ENCODE measurements around the gene FOXA3.
"Not testable (repeated sequence)": the region's sequence is repeated elsewhere in the genome, so short reads cannot be mapped to it uniquely, and the experiment has no call there.

FOXA3 gene

DNA sequence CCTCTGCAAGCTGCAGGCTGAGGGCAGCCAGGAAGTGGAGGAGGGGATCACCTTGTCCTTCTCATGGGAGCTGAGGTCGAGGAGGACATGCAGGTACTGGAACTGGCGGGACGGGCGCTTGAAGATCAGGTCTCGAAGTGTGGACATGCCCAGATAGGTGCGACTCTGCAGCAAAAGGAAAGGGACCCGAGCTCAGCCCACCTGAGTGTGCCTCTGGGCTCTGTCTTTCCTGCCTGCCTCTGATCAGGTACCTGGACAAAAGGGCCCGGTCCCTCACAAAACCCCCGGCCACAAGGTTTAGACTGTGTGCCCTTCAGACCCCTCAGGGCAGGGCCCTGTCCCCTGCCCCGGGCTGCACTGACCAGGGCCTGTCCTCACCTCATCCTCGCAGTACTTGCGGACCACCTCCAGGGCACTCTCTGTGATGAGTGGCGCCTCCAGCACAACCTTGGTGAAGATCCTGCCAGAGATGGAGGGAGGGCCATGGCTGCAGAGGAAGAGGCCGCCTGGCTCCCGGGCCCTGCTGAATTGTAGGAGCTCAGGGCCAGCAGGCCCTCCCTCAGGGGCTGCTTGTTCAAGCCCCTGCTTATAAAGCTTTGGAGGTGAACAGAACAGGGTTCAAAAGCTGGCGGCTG is 36.5 kb upstream of the FOXA3 start:
- FAIRE-seq: no peak
- no peak for DNase-seq (ENCODE audit: insufficient read length, low spot score)

DNA sequence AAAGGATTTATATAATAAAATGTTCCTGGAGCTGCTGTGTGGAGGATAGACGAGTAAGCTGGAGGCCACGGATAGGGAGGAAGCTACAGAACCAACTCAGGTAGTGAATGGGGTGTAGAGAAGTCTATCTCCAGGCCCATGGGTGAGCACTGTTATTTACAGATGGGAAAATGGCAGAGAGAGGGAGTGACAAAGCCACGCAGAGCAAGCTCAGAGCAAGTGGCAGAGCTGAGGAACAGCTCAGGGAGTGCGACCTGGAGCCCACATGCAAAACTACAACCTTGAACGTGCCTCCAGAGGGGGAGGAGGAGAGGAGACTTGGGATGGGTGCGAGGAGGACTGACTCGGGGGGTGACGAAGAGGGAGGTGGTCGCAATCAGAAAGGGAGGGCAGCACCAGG is 35.6 kb upstream of the FOXA3 start:
- DNase-seq (ENCODE audit: insufficient read length, low spot score) (no peak), FAIRE-seq (no peak)

DNA sequence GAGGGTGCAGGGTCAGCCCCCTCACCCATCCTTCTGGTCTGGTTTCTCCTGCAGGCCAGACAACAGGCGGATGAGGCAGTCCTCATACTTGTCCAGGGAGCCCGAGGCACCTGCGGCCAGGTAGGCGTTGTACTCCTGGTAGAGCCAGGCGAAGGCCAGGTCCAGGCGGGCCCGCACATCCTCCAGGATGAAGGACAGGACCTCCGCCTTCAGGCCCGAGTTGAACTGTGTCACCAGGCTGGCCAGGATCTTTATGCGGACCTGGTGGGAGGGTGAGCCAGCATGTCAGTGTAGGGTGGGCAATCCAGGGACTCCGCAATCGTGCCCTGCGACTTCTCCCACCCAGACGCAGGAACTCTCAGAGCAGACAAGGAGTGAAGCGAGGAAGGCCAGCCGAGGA is 35.2 kb upstream of the FOXA3 start:
- no peak for DNase-seq (ENCODE audit: insufficient read length, low spot score)
- FAIRE-seq: no peak

DNA sequence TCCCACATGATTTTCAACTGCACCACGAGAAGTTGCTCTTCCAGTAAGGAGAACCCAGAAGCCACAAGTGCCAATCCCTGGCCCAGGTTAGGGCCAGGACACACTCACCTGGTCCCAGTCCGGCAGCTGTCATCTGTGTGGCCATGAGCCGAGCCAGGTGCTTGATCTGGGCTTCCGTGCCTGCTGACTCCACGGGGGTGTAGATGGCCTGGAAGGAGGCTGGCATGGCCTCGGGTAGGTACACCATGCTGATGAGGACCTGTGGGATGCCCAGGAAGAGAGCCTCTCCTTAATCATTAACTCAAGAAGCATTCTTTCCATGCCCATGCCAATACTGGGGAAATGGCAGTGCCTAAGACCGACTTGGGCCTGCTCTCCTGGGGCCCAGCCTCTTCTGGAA is 29.2 kb upstream of the FOXA3 start:
- DNase-seq (ENCODE audit: insufficient read length, low spot score): no peak
- no peak for FAIRE-seq

DNA sequence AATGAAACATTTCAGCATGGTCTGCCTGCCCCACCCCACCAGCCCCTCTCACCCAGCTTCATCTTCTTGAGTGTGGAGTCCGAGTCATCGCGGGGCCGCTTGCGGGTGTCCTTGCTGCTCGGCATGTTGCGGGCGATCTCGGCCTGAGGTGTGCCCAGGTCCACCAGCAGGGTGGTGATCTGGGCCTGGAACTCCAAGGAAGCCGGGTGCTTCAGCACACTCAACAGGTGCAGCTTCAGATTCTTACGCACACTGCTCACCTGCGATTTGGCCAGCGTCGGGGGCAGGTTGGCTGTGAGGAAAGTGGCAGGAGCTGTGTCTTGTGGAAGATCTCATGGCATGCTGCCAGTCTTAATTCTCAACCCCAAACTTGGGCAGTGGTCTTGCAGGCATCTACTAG is 21.9 kb upstream of the FOXA3 start:
- no peak for FAIRE-seq

DNA sequence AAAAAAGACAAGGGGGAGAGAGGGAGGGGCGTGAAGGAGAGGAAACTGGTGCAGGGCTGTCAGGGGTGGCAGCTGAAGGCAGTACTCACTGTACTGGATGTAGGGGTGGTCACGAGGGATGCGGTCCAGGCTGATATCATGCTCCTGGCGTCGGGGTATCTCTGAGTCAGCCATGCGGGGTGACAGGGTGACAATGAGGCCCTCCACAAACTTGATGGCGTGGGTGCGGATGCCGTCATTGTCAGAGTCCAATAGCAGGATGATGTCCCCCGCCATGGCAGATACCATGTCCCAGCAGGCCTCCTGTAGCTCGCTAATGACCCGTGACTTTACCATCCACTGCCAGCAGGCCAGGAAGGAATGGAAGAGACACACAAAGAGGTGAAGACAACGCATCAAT is 16.5 kb upstream of the FOXA3 start:
- DNase-seq (ENCODE audit: insufficient read length, low spot score) (no peak), FAIRE-seq (peak; percentile 20)

More for the DNA sequence above, 21.9 kb upstream of the FOXA3 start:
- no peak for DNase-seq (ENCODE audit: insufficient read length, low spot score)

DNA sequence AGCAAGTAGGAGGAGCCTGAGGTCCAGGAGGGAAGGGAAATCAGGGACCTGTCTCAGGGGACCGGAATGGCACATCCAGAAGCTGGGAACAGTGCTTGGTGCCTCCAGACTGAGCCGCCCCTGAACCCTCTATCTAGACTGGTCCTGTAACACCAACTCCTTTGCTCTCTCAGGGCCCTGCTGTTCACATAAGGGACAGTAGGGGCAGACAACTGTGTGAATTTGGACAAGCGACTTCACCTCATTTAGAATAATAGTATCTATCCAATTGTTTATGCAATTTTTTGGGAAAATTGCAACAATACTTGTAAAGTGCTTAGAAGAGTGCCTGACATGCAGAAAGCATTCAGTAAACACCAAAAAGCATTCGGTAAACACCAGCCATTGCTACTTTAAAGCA is 15.2 kb upstream of the FOXA3 start:
- no peak for FAIRE-seq
- DNase-seq (ENCODE audit: insufficient read length, low spot score): no peak

DNA sequence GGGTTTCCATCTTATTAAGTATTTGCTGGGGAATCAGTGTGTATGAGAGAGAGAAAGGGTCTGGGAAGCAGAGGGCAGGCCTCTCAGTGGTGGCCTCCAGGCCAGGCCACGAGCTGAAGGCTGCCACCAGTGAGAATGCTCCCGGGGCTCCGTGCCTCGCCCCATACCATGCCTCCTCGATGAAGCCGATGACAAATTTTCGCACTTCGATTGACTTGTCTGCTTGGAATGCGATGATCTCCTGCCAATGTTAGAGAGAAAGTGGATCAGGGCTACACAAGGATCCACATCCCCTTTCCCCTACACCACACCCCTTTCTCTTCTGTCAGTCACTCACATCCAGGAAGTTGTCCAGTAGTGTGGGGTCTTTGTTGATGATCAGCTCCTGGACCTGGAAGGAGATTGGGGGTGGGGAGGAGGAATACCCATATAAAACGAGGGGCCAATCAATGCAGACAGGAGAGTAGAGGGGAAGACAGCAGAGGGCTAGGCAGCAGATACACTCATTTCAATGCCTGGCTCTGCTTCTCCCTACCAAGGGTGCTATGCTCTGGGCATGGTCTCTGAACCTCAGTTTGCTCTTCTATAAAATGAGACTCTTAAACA is 11.9 kb upstream of the FOXA3 start:
- FAIRE-seq: no peak
- no peak for DNase-seq (ENCODE audit: insufficient read length, low spot score)

DNA sequence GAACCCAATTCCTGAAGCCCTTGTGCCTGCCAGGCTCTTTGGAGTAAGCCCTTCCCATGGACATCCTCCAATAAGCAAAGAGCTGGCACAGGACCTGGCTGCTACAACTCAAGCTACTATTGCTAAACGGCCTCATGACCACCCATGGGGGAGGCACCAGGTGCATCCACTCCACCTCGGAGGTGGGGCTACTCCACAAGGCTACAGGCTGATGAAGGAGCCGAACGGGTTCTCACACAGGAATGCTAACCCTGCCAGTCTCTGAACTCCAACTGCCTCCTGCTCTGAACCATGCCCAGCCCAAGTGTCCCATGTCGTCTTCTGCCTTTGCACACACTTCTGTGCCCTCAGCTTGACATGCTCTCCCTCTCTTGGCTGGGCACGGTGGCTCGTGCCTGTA is 11.1 kb upstream of the FOXA3 start:
- DNase-seq (ENCODE audit: insufficient read length, low spot score) (no peak), FAIRE-seq (no peak)

DNA sequence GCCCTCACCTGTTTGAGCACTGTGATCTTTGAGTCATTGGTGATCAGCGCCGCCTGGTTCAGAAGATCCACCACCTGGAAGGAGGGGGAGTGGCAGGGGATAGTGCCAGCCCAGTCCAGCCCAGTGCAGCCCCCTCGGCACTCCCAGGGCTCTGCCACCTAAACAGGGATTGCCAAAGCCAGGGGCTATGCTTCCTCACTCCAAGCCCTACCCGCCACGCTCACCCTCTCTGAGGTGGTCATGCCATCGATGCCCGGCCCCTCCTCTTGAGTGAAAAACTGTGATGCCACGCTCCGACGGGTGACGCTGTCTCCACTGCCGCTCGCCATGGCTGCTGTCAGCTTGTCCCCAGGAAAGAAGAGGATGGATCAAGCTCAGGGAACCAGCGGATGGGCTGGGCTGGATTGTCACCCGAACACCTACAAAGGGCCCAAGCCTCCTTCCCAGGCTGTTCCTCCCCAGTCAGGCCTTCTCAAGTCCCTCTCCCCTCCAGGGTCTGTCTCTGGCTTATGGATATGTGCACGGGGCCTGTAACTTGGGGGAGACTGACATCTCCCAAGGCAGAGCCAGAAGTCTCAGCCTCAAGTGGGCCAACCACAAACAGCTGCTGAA is 9.9 kb upstream of the FOXA3 start:
- DNase-seq (ENCODE audit: insufficient read length, low spot score): no peak
- FAIRE-seq: peak; percentile 66

DNA sequence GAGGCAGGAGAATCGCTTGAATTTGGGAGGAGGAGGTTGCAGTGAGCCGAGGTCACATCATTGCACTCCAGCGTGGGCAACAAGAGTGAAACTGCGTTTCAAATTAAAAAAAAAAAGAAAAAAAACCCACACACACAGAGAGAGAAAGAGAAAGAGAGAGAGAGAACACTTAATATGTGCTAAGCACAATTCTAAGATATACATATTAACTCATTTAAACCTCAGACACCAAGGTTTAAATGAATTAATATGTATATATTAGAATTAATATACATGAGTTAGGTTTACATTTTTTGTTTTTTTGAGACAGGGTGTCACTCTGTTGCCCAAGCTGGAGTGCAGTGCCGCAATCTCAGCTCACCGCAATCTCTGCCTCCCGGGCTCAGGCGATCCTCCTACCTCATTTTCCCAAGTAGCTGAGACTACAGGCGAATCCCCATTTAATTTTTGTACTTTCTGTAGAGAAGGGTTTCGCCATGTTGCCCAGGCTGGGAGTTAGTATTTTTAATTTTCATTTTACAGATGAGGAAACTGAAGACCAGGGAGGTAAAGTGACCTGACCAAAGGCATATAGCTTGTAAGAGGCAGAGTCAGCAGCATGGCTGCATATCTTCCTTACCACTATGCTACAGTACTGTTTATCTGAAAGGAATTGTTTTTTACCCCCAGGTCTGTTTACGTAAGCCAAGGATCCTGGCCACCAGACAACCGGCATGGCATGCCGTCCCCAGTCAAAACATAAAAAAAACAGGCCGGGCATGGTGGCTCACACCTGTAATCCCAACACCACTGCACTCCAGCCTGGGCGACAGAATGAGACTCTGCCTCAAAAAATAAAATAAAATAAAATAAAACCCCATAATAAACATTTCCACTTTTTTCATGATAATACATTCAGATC is 3.5 kb upstream of the FOXA3 start:
- no peak for DNase-seq (ENCODE audit: insufficient read length, low spot score)
- FAIRE-seq: no peak

DNA sequence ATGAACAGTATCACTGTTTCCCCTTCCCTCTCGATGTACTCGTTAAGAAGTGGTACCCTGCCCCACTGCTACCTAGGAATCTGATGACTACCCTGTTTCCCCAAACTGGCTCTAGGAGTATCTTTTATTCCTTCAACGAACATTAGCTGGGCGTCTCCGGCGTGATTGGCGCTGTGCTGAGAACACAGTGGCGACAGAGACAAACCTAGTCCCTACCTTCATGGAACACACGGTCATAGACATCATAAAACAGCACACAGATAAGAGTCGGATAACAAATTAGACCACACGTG is 1.9 kb upstream of the FOXA3 start:
- FAIRE-seq (no peak), DNase-seq (ENCODE audit: insufficient read length, low spot score) (no peak)

DNA sequence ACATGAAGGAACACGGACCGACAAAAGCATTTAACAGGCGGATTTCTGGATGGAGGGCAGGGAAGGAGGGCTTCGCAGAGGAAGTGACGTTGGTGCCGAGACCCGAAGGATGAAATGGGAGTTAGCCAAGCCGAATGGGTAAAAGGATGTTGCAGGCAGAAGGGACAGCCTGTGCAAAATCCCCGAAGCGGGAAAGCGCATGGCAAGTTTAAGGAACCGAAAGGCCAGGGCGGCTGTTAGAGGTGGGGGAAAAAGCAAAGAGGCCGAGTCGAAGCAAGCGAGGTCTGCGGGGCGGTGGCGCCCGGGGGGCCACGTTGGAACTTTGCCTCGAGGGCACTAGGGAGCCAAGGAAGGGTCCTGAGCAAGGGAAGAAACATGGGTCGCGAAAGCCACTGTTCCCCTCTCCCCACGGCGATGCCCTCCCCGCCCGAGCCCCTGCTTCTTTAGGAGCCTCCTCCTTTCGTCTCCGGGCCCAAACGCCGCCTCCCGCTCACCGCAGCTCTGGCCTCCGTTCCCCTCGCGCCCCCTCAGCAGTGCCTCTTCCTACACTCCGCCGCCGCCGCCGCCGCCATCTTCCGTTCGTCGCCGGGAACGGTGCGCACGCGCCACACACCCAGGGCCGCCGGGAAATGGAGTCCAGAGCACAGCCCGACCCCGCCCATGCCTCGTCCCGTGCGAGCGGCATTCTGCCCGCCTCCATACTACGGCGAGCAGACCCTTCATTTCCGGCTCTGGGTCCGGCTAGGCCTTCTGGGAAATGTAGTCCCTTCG is 1.4 kb upstream of the FOXA3 start, which contains the start of gene SYMPK:
TSS of gene SYMPK (minus strand) at position 584 of the 771 bp plus-strand sequence. CDS start 8,652 bp downstream, outside the sequence.
- FAIRE-seq: peak; percentile 96
- DNase-seq (ENCODE audit: insufficient read length, low spot score): peak; percentile 100

DNA sequence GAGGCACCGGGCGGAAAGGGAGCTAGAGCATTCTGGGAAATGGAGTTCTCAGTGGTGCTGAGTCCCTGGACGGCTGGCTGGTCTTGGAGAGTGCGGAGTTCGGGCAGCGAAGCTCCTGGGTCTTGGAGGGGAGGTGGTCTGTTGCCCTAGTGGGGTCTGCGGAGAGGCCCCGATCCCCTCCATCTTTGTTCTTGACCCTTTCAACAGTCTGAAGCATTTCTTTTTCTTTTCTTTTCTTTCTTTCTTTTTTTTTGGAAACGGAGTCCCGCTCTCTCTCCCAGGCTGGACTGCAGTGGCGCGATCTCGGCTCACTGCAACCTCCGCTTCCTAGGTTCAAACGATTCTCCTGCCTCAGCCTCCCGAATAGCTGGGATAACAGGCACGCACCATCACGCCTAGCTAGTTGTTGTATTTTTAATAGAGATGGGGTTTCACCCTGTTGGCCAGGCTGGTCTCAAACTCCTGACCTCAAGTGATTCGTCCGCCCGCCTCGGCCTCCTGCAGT is 739 bp upstream of the FOXA3 start:
- DNase-seq (ENCODE audit: insufficient read length, low spot score) (no peak), FAIRE-seq (no peak)

DNA sequence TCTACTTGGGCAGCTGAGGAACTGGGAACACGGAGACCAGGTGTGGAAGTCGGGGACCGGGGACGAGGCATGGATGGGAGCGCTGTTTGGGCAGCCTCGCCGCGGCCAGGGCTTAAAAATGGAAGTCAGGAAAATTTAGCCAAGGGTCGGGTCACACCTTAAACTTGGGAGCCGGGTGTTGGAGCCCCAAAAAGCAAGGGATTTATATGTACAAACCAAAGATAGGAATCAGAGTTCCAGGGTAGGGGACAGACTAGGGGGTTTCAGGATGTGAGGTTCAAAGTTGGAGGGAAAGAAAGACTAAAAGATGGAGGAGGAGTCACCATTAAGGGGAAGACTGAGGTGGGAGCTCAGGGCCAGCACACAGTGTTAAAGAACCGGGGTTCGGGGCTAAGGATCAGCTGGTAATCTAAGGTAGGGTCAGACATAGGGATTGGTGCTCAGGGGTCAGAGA is 530 bp downstream of the FOXA3 start:
- no peak for FAIRE-seq
- no peak for DNase-seq (ENCODE audit: insufficient read length, low spot score)

DNA sequence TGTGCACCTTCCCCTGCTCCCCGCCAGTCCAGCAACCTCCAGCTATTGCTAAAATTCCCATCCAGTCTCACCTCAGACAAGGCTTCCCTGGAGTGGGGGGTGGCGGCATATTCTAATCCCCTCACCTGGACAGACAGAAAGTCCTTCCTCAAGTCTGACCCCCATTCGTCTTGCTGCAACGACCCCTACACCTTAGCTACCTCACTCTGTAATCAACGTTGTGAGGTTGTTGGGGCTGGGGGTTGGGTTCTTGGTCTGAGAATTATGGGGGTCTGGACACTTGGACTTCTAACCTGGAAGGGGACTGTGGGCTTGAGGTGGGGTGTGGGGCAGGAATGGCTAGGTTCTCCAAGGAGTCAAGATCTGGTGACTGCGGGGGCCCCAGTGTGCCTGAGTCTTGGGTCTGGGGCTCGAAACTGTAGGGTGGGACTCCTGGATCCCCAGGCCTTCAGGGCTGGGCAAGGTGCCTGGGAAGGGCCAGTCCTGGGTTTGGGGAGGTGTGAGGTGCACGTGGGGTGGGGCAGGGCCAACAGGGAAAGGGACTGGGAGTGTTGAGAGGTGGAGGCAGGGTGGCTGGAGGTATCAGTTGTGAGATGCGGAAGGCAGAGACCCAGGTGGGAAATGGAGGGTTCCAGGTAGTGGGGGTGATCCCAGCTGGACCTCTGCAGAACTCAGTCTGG is 1.3 kb downstream of the FOXA3 start:
- no peak for FAIRE-seq
- DNase-seq (ENCODE audit: insufficient read length, low spot score): no peak

DNA sequence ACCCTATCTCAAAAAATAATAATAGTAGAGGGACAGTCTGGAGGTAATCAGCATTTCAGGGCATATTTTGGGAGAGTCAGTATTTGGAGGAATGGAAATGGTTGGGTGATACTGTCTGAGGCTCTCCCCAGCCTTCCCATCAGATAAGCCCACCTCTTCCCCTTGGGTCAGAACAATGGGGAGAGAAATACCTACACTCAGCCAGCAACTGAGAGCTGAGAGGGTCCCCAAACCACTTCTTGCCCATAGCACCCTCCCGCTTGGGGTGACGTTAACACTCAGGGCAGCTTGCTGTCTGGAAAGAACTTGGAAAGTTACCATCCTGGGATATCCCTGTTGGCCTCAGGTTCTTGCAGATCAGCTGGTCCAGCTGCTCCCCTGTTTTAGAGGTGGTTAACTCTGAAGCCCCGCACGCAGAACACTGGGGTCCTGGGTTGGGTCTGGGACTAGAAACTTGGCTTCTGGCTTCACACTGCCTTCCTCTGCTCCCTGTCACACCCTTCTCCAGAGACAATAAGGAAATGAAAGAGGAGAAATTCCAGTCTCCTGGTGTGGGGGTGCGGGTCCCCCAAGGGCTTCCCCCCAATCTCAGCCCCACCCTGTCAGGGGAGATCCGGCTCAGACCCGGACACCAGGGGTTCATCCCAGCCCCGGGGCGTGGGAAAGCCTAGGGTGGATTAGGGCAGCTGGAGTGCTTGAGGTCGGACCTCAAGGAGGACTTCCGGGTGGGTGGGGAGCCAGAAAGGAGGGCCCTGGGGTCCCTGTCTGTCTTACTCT is 2.5 kb downstream of the FOXA3 start:
- DNase-seq (ENCODE audit: insufficient read length, low spot score): no peak
- no peak for FAIRE-seq

DNA sequence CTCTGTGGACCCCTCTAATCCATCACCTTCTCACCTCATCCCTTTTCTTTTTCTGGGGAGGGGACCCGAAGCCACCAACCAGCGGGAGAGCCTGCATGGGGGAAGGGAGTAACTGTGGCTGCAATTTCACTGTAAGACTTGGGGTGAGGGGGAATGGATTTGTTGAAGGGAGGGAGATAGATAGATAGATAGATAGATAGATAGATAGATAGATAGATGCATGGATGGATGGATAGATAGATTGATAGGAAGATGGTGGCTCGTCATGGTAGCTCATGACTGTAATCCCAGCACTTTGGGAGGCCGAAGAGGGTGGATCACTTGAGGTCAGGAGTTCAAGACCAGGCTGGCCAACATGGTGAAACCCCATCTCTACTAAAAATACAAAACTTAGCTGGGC is 3.1 kb downstream of the FOXA3 start:
- DNase-seq (ENCODE audit: insufficient read length, low spot score); FAIRE-seq: not testable (repeated sequence)

DNA sequence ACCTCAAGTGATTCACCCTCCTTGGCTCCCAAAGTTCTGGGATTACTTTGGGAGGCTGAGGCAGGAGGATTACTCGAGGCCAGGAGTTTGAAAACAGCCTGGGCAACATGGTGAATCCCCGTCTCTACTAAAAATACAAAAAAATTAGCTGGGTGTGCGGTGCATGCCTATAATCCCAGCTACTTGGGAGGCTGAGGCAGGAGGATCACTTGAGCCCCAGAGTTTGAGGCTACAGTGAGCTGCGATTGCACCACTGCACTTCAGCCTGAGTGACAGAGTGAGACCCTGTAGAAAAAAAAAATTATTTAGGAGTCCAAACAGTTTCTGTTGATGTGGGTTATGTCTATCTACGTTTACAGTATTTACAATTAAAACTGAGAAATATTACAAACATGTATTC is 6.7 kb downstream of the FOXA3 start:
- no peak for FAIRE-seq
- DNase-seq (ENCODE audit: insufficient read length, low spot score): no peak

Data from HTR-8/SVneo (cell line).